Jurkat, Clone E6-1 (cell line): Measurements from ENCODE around the gene PNMA6F.
"Not testable (repeated sequence)": the region's sequence is repeated elsewhere in the genome, so short reads cannot be mapped to it uniquely, and the experiment has no call there.

Source experiments
- DNase-seq: peaks from one replicate; pipeline ENCODE4 v3.0.0-alpha.2; 2011; ENCODE audit warnings: low read depth, low spot score
- H3K4me3 ChIP-seq: 2 replicates; pipeline ENCODE4 v1.5.1; 2011; ENCODE audit warnings: mild to moderate bottlenecking, low read length, control low read depth, moderate library complexity

Gene PNMA6F

DNA sequence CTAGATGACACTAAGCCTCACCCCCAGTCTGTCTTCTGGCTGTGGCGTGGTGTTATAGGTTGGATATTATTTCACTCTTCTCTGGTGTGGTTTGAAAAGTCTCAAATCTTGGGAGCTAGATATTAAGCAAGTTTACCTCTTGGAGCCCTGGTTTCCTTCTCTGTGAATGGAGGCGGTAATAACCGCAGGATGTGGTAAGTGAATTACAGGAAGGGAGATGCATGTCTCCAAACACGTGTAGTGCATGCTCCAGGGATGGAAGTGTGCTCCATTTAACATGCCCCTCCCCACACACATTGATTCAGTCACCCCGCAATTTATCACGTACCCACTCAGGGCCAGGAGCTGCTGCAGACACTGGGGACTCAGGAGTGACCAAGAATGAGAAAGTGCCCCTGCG is 17.3 kb upstream of the PNMA6F start:
- no peak overlapping the region for H3K4me3 ChIP-seq
- DNase-seq = peak; percentile 64

DNA sequence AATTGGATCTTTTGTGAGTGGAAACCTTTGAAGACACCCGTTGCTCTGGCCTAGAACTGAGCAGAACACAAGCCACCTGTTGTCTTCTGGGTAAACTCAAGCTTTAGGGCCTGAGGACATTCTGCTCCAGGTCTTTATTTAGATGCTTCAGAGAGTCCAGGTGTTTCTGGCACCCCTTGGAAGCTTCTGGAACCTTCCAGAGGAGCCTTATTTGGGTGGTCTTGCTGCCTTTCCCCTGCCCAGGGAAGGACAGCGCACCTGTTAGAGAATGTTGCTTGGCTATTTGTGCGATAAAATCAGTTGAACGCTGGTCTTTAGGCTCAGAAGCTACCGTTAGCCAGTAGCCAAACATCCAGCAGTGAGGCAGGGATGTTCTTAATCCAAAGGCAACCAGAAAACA is 15.4 kb upstream of the PNMA6F start:
- no peak overlapping the region for H3K4me3 ChIP-seq
- DNase-seq = no peak

GRCh38 chrX:153336121-153336894 is 14.7 kb upstream of the PNMA6F start:
- no peak for DNase-seq
- no peak overlapping the region for H3K4me3 ChIP-seq

GRCh38 chrX:153334654-153335295 is 13.2 kb upstream of the PNMA6F start:
- DNase-seq = no peak

GRCh38 chrX:153333821-153334653 is 12.5 kb upstream of the PNMA6F start, which contains the start of gene ZNF275:
Gene ZNF275, plus strand, starts transcription at chrX:153334153. Its CDS starts 2,527 bp downstream, at chrX:153336680.
- peak within 1 kb of the TSS; percentile 66 for H3K4me3 ChIP-seq
- peak; percentile 47 for DNase-seq

More at GRCh38 chrX:153334654-153335295, 13.2 kb upstream of the PNMA6F start:
- H3K4me3 ChIP-seq = peak overlapping the region; percentile 66

GRCh38 chrX:153333266-153333665 is 11.7 kb upstream of the PNMA6F start:
- H3K4me3 ChIP-seq = peak overlapping the region; percentile 50
- DNase-seq = no peak

GRCh38 chrX:153327561-153327960 is 6.0 kb upstream of the PNMA6F start:
- DNase-seq = no peak
- H3K4me3 ChIP-seq = no peak overlapping the region

DNA sequence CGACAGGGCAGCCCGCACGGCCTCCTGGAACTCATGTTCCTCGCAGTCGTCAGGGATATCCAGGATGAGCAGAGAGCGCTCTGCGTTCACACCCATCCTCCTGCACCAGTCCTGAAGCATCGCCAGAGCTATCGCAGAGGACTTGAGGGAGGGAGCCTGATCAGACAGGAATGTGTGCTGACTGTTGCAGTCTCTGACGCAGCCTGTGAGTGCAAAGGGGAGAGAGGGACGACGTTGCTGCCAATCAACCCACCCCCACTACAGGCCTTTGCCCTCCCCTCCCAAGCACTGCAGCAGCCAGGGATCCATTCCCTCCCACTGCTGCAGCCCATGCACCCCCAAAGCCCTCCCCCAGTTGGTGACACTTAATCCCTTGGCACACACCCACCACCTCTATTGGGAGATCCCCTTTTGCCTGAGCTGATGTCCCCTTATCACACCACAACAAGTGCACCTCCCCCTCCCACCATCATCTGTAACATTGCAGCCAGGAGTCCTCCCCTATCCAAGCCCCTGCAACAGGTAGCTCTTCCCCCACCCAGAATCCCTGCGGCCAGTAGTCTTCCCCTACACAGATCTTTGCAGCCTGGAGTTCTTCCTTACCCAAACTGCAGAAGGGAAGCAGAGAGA is 897 bp downstream of the PNMA6F start:
- DNase-seq = no peak
- no peak overlapping the region for H3K4me3 ChIP-seq

DNA sequence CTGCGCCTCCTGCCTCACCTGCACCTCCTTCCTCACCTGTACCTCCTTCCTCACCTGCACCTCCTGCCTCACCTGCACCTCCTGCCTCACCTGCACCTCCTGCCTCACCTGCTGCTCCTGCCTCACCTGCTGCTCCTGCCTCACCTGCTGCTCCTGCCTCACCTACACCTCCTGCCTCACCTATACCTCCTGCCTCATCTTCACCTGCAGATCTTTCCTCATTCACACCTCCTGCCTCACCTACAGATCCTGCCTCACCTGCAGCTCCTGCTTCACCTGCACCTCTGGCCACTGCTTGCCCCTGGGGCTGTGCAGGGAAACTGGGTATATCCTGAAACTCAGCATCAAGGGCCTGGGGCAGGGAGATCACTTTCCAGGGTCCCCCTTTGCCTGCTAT is 1.5 kb downstream of the PNMA6F start:
- not testable (repeated sequence) for H3K4me3 ChIP-seq, DNase-seq

DNA sequence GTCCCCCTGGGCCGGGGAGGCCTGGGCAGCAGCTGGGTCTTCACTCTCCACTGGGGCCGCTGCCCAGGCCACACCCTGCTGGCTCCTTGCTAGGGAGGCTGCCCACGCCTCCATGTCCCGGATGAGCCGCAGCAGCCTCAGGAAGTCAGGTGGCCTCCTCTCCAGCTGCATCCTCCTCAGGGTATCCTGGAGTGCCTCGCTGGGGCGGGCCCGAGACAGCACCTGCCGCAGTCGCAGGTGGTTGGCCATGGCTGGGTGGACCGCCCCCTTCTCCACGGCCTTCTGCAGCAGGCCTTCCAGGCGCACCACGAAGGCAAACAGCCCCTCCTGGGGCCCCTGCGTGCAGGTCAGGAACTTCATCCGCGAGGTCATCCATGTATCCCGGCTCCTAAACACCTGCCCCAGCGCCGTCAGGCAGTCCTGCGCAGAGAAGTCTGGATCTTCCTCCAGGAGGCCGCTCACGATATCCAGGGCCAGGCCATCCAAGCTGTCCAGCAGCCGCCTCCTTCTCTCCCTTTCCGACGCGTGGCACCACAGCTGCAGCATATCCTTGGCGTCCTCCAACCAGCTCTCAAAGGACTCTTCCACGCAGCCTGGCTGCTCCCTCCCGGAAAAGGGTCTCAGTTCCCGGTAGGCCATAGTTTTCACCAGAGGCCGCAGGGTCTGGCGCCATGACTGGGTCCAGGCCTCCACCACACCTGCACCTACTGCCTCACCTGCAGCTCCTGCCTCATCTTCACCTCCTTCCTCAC is 2.1 kb downstream of the PNMA6F start:
- no peak overlapping the region for H3K4me3 ChIP-seq
- no peak for DNase-seq

DNA sequence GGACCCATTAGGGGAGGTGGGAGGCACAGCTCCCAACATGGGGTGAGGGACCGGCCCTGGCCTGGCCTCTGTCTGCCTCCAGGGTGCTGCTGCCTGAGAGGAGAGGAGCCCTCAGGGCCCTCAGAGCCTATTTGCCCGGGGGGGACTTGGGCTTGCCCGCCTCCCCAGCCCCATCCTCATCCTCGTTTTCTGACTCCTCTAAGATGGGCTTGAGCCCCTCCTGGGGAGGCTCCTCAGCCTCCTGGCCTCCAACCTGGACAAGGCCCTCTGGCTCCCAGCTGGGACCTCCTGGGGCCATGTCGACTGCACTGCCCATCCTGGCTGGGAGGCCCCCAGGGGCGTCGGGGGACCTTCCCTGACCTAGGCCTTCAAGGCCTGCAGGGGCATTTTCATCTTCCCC is 2.8 kb downstream of the PNMA6F start:
- DNase-seq = no peak
- no peak overlapping the region for H3K4me3 ChIP-seq

DNA sequence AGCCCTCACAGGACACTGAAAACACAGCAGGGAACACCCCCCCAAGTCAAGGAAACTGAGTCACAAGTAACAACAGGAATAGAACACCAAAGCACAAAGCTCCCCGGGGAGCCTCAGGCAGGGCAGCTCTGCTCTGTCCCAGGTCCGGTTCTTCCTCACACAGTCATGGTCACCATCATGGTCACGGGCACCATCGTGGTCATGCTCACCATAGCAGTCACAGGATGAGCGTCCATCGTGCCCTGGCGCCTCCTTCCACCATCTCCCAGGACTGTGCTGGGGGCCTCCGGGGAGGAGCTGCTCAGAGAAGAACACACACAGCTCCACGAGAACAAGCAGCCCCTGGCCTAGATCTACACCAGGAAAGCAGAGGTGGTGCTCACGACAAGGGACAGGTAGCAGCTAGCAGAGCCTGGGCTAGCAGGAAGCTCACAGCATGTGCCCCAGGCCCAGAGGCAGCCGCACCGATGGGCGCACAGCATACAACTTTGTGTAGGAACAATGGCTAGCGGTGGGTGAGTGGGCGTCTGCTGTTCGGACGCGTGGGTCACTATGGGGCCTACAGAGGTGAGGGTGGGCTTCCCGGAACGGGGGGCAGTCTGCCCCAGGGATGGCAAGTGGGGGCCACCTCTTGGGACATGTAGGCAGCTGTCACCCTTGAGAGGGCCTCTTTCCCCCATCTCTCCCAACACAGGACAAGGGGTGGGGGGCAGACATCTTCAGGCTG is 3.4 kb downstream of the PNMA6F start:
- no peak overlapping the region for H3K4me3 ChIP-seq
- no peak for DNase-seq

DNA sequence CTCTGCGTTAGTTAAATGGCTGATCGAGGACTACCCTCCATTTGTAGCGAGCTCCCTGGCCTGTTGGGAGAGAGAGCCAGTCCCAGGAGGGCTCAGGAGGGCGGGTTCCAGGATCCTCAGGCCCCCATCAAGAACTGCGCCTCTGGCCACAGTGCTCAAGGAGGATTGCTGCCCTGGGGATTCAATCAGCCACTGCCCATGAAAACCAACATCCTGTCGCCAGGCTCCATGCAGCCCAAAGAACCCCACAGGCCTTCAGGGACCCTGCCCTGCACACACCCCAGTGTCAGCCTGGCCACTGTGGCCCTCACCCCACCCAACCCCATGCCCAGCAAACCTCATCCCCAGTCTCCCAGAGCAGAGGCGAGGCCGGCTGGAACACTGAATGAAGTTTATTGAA is 4.3 kb downstream of the PNMA6F start:
- H3K4me3 ChIP-seq = no peak overlapping the region
- DNase-seq = no peak

GRCh38 chrX:153312842-153313241 is 8.7 kb downstream of the PNMA6F start:
- no peak for DNase-seq

DNA sequence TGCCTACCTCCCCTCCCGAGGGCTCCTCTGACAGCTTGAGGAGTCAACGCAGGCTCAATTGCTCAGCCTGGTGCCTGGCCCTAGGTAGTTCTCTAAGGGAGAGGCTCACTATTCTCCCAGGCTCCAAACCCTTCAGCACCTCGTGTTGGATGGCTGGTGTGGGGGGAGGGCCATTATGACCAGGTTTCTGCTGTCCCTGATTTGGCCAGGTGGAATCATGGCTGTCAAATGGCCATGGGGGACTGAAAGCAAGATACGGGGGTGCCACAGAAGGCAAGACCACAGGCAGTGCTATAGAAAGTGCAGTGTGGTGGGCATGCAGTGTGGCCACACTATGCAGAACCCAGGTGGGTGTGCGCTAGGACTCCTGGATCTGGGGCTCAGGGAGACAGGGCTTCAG is 9.5 kb downstream of the PNMA6F start:
- H3K4me3 ChIP-seq = no peak overlapping the region
- DNase-seq = no peak

More at GRCh38 chrX:153312842-153313241, 8.7 kb downstream of the PNMA6F start:
- no peak overlapping the region for H3K4me3 ChIP-seq

- DNase-seq = no peak
- H3K4me3 ChIP-seq = no peak overlapping the region
Measured at GRCh38 chrX:153310901-153311300, 10.7 kb downstream of the PNMA6F start.

- DNase-seq = no peak
- no peak overlapping the region for H3K4me3 ChIP-seq
Measured at GRCh38 chrX:153307276-153308178, 14.0 kb downstream of the PNMA6F start.
